ENCODE results near the gene ADIG. TPM values are rescaled to one million over a fixed set of nuclear protein-coding genes. Genes with fewer than 3 reads are reported as not detected.
"Not testable (repeated sequence)": the region's sequence is repeated elsewhere in the genome, so short reads cannot be mapped to it uniquely, and the experiment has no call there.

The ADIG gene
- total RNA-seq, 4 donors from 2014 or later: not detected

DNA sequence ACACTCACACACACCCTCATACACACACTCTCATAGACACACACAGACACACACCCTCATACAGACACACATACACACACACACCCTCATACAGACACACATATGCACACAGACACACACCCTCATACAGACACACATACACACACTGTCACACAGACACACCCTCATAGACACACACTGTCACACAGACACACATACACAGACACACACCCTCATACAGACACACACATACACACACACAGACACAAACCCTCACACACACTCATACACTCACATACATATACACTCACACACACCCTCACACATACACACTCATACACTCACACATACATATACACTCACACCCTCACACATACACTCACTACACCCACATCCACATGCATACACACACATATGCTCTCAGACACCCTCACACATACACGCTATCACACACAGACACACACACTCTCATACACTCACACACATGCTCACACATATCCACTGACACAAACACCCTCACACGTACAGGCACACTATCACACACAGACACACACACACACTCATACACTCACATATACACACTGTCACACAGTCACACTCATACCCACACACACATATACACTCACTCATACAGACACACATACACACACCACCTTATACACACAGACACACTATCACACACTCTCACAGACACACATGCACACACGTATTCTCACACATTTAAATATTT, 9.1 kb downstream of the ADIG start:
- WGBS: 82% methylated on average over 3 of the region's 3 CpGs
- TF ChIP-seq, protein P1, sequence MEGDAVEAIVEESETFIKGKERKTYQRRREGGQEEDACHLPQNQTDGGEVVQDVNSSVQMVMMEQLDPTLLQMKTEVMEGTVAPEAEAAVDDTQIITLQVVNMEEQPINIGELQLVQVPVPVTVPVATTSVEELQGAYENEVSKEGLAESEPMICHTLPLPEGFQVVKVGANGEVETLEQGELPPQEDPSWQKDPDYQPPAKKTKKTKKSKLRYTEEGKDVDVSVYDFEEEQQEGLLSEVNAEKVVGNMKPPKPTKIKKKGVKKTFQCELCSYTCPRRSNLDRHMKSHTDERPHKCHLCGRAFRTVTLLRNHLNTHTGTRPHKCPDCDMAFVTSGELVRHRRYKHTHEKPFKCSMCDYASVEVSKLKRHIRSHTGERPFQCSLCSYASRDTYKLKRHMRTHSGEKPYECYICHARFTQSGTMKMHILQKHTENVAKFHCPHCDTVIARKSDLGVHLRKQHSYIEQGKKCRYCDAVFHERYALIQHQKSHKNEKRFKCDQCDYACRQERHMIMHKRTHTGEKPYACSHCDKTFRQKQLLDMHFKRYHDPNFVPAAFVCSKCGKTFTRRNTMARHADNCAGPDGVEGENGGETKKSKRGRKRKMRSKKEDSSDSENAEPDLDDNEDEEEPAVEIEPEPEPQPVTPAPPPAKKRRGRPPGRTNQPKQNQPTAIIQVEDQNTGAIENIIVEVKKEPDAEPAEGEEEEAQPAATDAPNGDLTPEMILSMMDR (IDR thresholded peaks at IDR 0.05): no peak
- TF ChIP-seq POLR2AphosphoS5 (IDR thresholded peaks at IDR 0.05): no peak
- TF ChIP-seq EP300 (IDR thresholded peaks at IDR 0.05): no peak
- no peak overlapping the region for H3K27ac ChIP-seq (replicated peaks in 1 of 4)
- peak; percentile 82 for DNase-seq (ENCODE audit: extremely low spot score)
- intact Hi-C loops (cut with DNase I): no loop called here
- H3K4me3 ChIP-seq: no peak overlapping the region
- H3K27me3 ChIP-seq: peaks cover 0 to 58% (median 0%) of the 10 kb centered on the region in 4 donors
- H3K4me1 ChIP-seq: no peaks in the 10 kb centered on the region
- H3K36me3 ChIP-seq: no peaks in the 10 kb centered on the region
- H3K9me3 ChIP-seq: no peaks in the 10 kb centered on the region

DNA sequence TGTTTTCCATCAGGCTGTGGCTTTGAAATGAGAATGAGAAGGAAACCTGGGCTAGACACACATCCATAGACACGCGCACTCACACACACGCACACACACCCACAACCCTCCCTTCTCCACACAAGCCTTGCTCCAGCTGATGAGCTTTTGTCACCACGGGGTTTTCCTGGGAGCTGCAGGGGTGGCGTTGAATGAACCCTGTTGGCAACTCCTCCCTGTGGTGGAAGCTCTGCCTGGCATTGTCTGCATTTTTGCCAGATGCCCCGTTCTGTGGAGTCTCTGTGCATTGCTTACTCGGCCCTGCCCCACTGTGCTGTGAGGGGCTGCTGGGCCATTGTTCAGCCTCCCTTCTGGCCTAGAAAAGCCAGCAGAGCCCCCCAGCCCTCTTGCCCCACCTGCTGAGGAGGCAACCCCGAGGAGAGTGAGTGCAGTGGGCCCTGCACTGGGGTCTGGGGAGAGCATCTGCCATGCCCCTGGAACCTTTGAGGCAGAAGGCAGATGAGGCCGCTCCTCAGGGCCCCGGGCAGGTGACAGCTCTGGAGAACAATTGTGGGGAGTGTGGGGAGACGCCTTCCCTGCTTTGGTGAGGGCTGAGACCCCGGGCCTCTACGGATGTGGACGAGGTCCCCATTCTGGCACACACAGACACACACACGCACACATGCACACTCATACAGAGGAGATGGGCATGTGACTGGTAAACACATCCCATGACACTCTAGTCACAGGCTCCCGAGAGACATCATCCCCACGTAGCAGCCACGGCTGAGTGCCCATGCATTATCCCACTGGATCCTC, 9.9 kb downstream of the ADIG start:
- 78% methylated on average over 14 of the region's 18 CpGs for WGBS

DNA sequence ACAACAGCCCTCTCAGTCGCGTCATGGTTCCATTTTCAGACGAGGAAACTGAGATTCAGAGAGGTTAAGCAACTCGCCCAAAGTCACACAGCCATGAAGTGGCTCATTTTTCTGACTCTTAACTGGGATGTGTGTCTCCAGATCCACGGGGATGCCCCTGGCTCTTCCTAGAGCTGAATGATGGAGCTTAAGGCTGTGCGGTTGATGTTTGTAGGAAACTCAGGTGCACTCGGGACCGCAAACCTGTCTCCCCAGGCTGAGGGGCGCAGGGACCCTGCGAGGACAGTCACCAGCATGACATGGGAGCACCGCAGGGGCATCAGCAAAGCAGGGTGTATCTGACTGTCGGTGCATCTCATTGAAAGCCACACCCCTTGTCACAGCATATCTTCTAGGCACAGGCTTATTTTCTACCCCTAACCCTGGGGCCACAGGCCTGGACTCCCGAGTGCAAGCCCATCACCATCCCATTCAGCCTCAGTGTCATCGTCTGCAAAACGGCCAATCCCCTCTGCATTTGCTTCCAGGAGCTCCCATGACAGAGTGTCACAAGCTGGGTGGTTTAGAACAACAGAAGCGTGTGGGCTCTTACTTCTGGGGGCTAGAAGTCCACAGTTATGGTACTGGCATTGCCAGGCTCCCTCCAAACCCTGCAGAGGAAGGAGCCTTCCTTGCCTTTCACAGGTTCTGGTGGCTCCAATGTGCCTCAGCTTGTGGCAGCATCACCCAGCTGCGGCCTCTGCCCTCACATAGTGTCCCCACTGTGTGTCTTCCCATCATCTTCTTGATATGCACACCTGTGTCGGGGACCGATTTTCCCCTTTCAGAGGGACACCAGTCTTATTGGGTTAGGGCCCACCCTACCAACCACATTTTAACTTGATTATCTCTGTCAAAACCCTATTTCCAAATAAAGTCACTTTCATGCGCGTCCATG, 10.7 kb downstream of the ADIG start:
- intact Hi-C loops (cut with DNase I): no loop called here

More for the DNA sequence above, 9.9 kb downstream of the ADIG start:
- H3K27ac ChIP-seq (replicated peaks in 1 of 4): no peak overlapping the region
- no peaks in the 10 kb centered on the region for H3K9me3 ChIP-seq
- DNase-seq (ENCODE audit: extremely low spot score): peak; percentile 86
- intact Hi-C loops (cut with DNase I): no loop called here
- peaks cover 0 to 51% (median 0%) of the 10 kb centered on the region in 4 donors for H3K27me3 ChIP-seq
- TF ChIP-seq EP300 (IDR thresholded peaks at IDR 0.05) (no peak), POLR2AphosphoS5 (IDR thresholded peaks at IDR 0.05) (no peak), POLR2A (IDR thresholded peaks at IDR 0.05; ENCODE audit: low read depth) (no peak)
- TF ChIP-seq, protein P1 (IDR thresholded peaks at IDR 0.05): no peak
- no peaks in the 10 kb centered on the region for H3K36me3 ChIP-seq
- H3K4me1 ChIP-seq: no peaks in the 10 kb centered on the region
- H3K4me3 ChIP-seq: no peak overlapping the region

DNA sequence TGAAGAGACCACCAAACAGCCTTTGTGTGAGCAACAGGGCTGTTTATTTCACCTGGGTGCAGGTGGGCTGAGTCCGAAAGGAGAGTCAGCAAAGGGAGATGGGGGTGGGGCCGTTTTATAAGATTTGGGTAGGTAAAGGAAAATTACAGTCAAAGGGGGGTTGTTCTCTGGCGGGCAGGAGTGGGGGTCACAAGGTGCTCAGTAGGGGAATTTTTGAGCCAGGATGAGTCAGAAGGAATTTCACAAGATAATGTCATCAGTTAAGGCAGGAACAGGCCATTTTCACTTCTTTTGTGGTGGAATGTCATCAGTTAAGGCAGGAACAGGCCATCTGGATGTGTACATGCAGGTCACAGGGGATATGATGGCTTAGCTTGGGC, 11.4 kb downstream of the ADIG start:
- H3K36me3 ChIP-seq; H3K9me3 ChIP-seq; H3K4me1 ChIP-seq; H3K27ac ChIP-seq (replicated peaks in 1 of 4); H3K4me3 ChIP-seq; intact Hi-C loops (cut with DNase I); DNase-seq (ENCODE audit: extremely low spot score): not testable (repeated sequence)
- WGBS: 77% methylated on average over 3 of the region's 3 CpGs
- H3K27me3 ChIP-seq: peaks cover 0 to 41% (median 0%) of the 10 kb centered on the region in 4 donors

More for the DNA sequence above, 10.7 kb downstream of the ADIG start:
- Histone ChIP-seq H3K4me1 (no peaks in the 10 kb centered on the region), H3K36me3 (no peaks in the 10 kb centered on the region), H3K9me3 (no peaks in the 10 kb centered on the region), H3K27ac (replicated peaks in 1 of 4) (no peak overlapping the region), H3K4me3 (no peak overlapping the region), H3K27me3 (peaks cover 0 to 47% (median 0%) of the 10 kb centered on the region in 4 donors)
- TF ChIP-seq EP300 (IDR thresholded peaks at IDR 0.05) (no peak), POLR2AphosphoS5 (IDR thresholded peaks at IDR 0.05) (no peak), POLR2A (IDR thresholded peaks at IDR 0.05; ENCODE audit: low read depth) (no peak)
- TF ChIP-seq, protein P1 (IDR thresholded peaks at IDR 0.05): no peak
- peak; percentile 68 for DNase-seq (ENCODE audit: extremely low spot score)
- 85% methylated on average over 12 of the region's 21 CpGs for WGBS

DNA sequence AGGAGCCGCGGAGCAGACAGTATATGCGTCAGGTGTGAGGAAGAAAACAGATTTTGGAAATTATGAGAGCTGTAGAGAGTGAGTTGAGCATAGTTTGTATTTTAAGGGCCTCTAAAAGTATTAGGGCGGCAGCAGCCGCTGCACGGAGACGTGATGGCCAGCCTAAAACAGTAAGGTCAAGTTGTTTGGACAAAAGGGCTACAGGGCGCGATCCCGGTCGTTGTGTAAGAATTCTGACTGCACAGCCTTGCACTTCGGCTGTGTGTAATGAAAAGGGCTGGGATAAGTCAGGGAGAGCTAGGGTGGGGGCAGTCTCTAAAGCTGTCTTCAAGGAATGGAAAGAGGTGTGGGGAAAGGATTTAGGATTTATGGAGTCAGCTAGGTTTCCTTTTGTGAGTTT, 13.3 kb downstream of the ADIG start:
- H3K27me3 ChIP-seq: peaks cover 0 to 25% (median 0%) of the 10 kb centered on the region in 4 donors
- H3K4me1 ChIP-seq; H3K36me3 ChIP-seq; H3K9me3 ChIP-seq; intact Hi-C loops (cut with DNase I); H3K4me3 ChIP-seq; H3K27ac ChIP-seq (replicated peaks in 1 of 4); DNase-seq (ENCODE audit: extremely low spot score): not testable (repeated sequence)
- 80% methylated on average over 12 of the region's 12 CpGs for WGBS

DNA sequence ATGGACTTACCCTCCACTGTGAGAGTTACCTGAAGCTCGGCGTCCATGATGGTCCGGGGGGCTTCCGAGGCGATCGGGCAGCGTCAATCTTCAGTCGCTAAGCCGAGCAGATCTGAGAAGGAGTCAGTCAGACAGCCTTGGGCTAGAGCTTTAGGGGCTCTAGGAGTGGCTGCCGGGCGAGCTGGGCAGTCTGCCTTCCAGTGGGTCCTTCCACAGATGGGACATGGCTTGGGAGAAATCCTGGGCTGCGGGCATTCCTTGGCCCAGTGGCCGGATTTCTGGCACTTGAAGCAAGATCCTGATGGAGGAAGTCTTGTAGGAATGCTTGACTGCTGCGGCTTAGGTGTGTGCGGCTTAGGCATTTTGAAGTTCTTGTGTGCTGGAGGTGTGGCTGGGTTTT, 14.9 kb downstream of the ADIG start:
- H3K27ac ChIP-seq (replicated peaks in 1 of 4); DNase-seq (ENCODE audit: extremely low spot score); H3K36me3 ChIP-seq; H3K9me3 ChIP-seq; H3K4me1 ChIP-seq; H3K4me3 ChIP-seq; intact Hi-C loops (cut with DNase I): not testable (repeated sequence)
- 95% methylated on average over 10 of the region's 15 CpGs for WGBS
- H3K27me3 ChIP-seq: peaks cover 0 to 21% (median 0%) of the 10 kb centered on the region in 4 donors
